LNCAP (cell line): Measurements from ENCODE around the gene PDE4D.

ENCODE experiments used
- TF ChIP-seq, protein P1 (sequence below): fragments of 450-650 bp; IDR thresholded peaks from 2 replicates; pipeline ENCODE4 v1.5.1; 2017; ENCODE audit warnings: mild to moderate bottlenecking

The PDE4D gene

DNA sequence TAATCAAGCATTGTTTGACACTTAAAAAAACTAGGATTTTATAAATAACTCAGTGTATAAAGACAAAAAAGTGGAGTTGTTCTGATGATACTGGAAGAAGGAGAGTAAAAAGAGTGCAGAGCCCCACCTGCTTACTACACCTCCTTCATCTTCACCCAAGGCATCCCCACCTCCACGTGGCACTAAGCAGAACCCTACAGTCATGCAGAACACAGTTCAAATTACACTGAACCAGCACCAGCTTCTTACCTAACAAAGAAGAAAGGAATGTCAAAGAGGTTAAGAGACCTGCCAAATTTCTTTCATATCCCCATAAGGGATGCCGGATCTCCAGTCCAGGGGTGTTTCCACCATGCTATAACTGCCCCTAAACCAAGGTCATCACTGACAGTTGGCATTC lies 55.5 kb downstream of the PDE4D start:
- TF ChIP-seq, protein P1, sequence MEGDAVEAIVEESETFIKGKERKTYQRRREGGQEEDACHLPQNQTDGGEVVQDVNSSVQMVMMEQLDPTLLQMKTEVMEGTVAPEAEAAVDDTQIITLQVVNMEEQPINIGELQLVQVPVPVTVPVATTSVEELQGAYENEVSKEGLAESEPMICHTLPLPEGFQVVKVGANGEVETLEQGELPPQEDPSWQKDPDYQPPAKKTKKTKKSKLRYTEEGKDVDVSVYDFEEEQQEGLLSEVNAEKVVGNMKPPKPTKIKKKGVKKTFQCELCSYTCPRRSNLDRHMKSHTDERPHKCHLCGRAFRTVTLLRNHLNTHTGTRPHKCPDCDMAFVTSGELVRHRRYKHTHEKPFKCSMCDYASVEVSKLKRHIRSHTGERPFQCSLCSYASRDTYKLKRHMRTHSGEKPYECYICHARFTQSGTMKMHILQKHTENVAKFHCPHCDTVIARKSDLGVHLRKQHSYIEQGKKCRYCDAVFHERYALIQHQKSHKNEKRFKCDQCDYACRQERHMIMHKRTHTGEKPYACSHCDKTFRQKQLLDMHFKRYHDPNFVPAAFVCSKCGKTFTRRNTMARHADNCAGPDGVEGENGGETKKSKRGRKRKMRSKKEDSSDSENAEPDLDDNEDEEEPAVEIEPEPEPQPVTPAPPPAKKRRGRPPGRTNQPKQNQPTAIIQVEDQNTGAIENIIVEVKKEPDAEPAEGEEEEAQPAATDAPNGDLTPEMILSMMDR: no peak

DNA sequence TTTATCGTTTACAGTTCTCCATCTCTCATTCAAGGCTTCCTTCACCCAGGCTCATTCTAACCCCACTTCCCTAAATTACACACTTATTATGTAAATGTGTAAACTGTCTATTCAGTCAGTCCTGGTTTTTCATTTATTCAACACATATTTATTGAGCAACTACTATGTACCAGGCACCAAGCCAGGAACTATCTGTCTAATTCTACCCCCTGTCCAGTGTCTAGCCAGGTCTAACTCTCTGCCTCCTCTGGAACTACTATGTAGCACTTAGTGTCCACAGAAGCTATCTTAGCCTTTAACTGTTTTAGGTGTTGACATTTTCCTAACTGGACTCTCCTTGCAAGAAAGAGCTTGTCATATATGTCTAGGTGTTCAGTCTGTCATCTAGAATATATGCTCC lies 56.5 kb downstream of the PDE4D start:
- TF ChIP-seq, protein P1: no peak

DNA sequence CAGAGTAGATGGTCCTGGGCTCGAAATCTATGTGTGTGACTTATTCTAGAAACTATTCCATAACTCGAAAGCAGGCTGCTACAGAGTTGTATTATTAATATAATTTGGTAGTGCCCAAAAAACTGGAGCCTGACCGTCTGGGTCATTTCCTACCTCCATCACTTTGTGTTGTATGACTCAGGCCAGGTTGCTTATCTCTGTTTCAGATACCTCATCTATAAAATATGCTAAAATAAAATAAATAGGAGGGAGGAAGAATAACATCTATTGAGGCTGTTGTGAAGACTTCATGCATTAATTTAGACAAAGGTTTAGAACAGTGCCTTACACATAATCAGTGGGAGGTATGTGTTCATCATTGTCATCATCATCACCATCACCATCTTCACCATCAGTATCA lies 57.7 kb downstream of the PDE4D start:
- TF ChIP-seq, protein P1: no peak

DNA sequence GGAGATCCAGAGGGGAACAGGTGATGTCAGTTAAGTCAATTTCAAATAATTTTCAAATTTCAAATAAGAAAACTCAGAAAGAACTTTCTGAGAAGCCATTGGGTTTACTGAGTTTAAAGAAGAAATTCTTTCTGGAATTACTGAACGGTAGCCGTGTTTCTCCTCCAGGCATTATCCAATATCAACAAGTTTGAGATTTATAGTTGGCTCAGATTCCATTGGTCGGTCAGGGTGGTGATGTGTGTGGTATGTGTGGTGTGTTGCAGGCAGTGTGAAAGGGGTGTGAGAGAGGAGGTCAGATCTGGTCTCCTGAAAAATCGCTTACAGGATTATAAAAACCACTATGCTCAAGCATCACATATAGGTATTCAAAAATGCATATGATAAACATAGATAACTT lies 60.1 kb downstream of the PDE4D start:
- TF ChIP-seq, protein P1: no peak

DNA sequence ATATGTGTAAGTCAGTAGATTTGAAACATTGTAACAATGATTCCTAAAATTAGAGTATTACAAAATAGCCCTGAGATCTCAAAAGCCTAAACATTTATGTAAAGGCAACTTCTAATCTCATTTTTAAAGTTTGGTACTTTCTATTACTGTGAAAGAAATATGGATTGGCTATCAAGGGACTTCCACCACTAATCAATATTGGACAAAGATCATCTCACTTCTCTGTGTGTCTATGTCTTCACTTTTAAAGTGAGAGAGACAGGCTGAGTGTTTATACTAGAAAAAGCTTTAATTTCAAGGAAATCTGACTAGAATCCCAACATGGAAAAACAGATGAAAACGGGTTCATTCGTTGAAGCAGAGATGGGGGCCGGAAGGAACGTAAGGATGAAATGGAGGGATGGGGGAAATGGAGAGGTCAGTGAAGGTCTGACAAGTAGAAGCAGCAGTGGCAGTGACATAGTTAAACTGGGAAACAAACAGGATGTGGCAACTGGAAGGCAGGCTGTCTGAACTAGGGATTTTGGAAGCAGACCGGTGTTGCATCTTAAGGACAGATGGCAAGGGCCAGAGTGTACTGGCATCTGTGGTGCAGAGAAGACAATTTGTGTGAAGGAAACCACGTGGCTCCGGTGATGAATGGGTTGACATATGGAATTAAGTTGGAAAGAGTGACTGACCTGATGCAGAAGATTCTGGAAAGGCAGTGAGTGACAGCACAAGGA lies 60.8 kb downstream of the PDE4D start:
- TF ChIP-seq, protein P1: no peak

DNA sequence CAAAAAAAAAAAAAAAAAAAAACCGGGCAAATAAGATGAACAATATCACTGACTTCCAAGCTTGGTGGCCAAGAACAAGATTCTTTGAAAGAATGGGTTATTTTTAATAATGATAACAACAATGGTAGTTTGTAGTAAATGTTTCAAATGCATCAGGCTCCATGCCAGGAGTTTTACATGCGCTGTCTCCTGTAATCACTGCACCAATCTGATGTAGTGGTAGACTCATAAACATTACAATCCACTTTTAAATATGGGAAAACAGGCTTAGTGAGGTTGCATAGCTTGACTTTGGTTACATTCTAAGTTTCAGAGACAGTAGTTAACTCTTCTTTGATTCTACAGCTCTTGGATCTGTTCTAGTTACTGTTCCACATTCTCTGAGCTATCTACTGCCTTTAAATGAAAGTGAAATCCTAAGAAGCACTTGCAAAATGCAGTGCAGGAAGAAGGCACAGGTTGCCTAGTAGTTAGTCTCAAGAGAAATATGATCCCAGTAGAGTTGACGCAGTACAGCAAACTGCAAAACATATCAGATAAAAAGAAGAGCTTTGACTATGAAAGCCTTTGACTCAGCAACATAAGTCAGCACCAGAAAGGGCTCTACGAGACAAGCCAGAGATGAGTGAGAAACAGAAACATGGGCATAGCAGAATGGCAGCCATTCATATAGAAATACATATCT lies 62.1 kb downstream of the PDE4D start:
- TF ChIP-seq, protein P1: no peak

DNA sequence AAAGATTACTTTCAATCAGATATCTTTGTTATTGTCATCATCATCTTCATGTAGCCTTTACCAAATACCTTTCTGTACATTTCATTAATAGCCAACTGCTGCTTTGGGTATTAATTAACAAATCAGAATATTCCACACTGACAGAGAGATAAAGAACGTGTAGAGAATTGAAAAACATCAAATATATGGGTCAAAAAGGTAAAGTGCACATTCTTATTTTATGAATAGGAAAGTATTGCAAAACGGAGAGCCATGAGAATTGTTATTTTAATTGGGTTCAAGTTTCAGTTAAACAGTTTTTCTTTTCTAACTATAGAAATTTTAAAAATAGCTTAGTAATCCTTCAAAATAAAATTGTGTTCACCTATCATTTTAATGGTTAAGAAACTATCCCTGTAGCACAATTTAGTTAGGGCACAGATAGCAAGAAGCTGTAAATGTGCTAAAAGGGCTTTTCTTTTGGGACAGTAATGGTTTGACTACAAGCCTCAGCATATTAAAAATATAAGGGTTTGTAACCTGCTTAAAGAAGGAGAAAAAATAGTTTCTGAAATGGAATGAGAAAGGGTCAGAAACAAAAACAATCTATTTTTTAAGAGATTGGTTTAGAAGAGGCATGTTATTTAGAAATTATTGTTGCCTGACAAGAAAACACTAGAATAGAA lies 62.9 kb downstream of the PDE4D start:
- TF ChIP-seq, protein P1: no peak
